Neural cell (in vitro differentiated cells): ENCODE data around the gene DENND4B. TPM values are rescaled to one million over a fixed set of nuclear protein-coding genes. Genes with fewer than 3 reads are reported as not detected.

Experiments used
- H2AFZ ChIP-seq: fragments of 200-600, 300-800 bp; sonication (generic), shearing (Covaris generic); 2 replicates; pipeline ENCODE4 v1.6.0; 2014; ENCODE audit warnings: low read depth, mild to moderate bottlenecking, antibody characterized with exemption, low read length, moderate library complexity
- H3F3A ChIP-seq: fragments of 200-600 bp; shearing (Covaris generic); 2 replicates; pipeline ENCODE4 v1.6.1; 2016; ENCODE audit warnings: mild to moderate bottlenecking, moderate library complexity, mixed read lengths, antibody characterized with exemption, low read length; ENCODE audit not compliant: insufficient read depth, poor library complexity, severe bottlenecking
- H3K27ac ChIP-seq: fragments of 200-600, 300-800 bp; sonication (generic), shearing (Covaris generic); 2 replicates; pipeline ENCODE4 v1.5.1; 2014; ENCODE audit warnings: mild to moderate bottlenecking, low read length, moderate library complexity
- H3K27me3 ChIP-seq: fragments of 300-800, 200-600 bp; sonication (generic), shearing (Covaris generic); 2 replicates; pipeline ENCODE4 v1.6.0; 2014; ENCODE audit warnings: mild to moderate bottlenecking, low read depth, low read length, moderate library complexity; ENCODE audit not compliant: insufficient read depth
- H3K36me3 ChIP-seq: fragments of 300-800, 200-600 bp; sonication (generic), shearing (Covaris generic); 2 replicates; pipeline ENCODE4 v1.5.1; 2014; ENCODE audit warnings: mild to moderate bottlenecking, antibody characterized with exemption, low read length, moderate library complexity; ENCODE audit not compliant: insufficient read depth
- H3K4me2 ChIP-seq: fragments of 300-800, 200-600 bp; sonication (generic), shearing (Covaris generic); 2 replicates; pipeline ENCODE4 v1.6.0; 2014; ENCODE audit warnings: mild to moderate bottlenecking, low read length
- H3K4me3 ChIP-seq: fragments of 300-800, 200-600 bp; sonication (generic), shearing (Covaris generic); 2 replicates; pipeline ENCODE4 v1.5.1; 2014; ENCODE audit warnings: mild to moderate bottlenecking, low read length, moderate library complexity
- H3K79me2 ChIP-seq: fragments of 200-600 bp; shearing (Covaris generic); replicated peaks from 2 replicates; pipeline ENCODE4 v1.6.0; 2014; ENCODE audit warnings: mild to moderate bottlenecking, low read length, moderate library complexity; ENCODE audit not compliant: insufficient read depth
- H3K9ac ChIP-seq: fragments of 300-800, 200-600 bp; sonication (generic), shearing (Covaris generic); 2 replicates; pipeline ENCODE4 v1.6.1; 2016; ENCODE audit warnings: mild to moderate bottlenecking, low read length, mixed read lengths
- H3K9me2 ChIP-seq: fragments of 200-600 bp; shearing (Covaris generic); 2 replicates; pipeline ENCODE4 v1.6.1; 2016; ENCODE audit warnings: mild to moderate bottlenecking, low read length, mixed read lengths; ENCODE audit not compliant: insufficient read depth
- H3K9me3 ChIP-seq: fragments of 200-600, 300-800 bp; sonication (generic), shearing (Covaris generic); 2 replicates; pipeline ENCODE4 v1.6.1; 2016; ENCODE audit warnings: mild to moderate bottlenecking, mixed run types, low read length, moderate library complexity, mixed read lengths
- H4K20me1 ChIP-seq: fragments of 200-600 bp; shearing (Covaris generic); 2 replicates; pipeline ENCODE4 v1.6.1; 2016; ENCODE audit warnings: mild to moderate bottlenecking, mixed run types; ENCODE audit not compliant: insufficient read depth
- CTCF ChIP-seq: fragments of 450-650 bp; IDR thresholded peaks from 2 replicates; pipeline ENCODE4 v1.5.1; 2014; ENCODE audit warnings: antibody characterized with exemption, mild to moderate bottlenecking, moderate library complexity; ENCODE audit not compliant: poor library complexity, severe bottlenecking
- EP300 ChIP-seq: fragments of 450-650 bp; conservative IDR thresholded peaks from 2 replicates; pipeline ENCODE4 v1.6.1; 2014; ENCODE audit warnings: antibody characterized with exemption, mild to moderate bottlenecking, moderate library complexity; ENCODE audit not compliant: poor library complexity, severe bottlenecking
- EZH2 ChIP-seq: fragments of 200-600, 300-800 bp; shearing (Covaris generic), sonication (generic); IDR thresholded peaks from 2 replicates; pipeline ENCODE4 v1.6.1; 2014; ENCODE audit warnings: antibody characterized with exemption, low read length, borderline replicate concordance, mild to moderate bottlenecking; ENCODE audit not compliant: insufficient read depth, poor library complexity, severe bottlenecking
- MXI1 ChIP-seq: fragments of 450-650 bp; conservative IDR thresholded peaks from 2 replicates; pipeline ENCODE4 v1.6.1; 2014; ENCODE audit warnings: antibody characterized with exemption, mild to moderate bottlenecking; ENCODE audit not compliant: poor library complexity, severe bottlenecking
- POLR2AphosphoS5 ChIP-seq: IDR thresholded peaks from 2 replicates; pipeline ENCODE4 v1.6.1; 2012
- RAD21 ChIP-seq: fragments of 450-650 bp; conservative IDR thresholded peaks from 2 replicates; pipeline ENCODE4 v1.6.1; 2014; ENCODE audit warnings: antibody characterized with exemption, mild to moderate bottlenecking, moderate library complexity
- REST ChIP-seq: IDR thresholded peaks from 2 replicates; pipeline ENCODE4 v1.6.1; 2012; ENCODE audit warnings: borderline replicate concordance
- SMC3 ChIP-seq: fragments of 450-650 bp; conservative IDR thresholded peaks from 2 replicates; pipeline ENCODE4 v1.6.1; 2014; ENCODE audit warnings: antibody characterized with exemption, mild to moderate bottlenecking, moderate library complexity; ENCODE audit not compliant: poor library complexity
- TAF1 ChIP-seq: IDR thresholded peaks from 2 replicates; pipeline ENCODE4 v1.6.1; 2012; ENCODE audit warnings: low read depth
- polyA plus RNA-seq: library from polyadenylated mRNA; depleted of rRNA; stranded (reverse); fragments of >200 nt; gene quantifications from 2 replicates; pipeline ENCODE4 v1.2.3, GENCODE V29; 2014

DENND4B gene
- polyA plus RNA-seq, 1 donor from 2014 or later: 25.3 TPM

- Histone ChIP-seq H3K9me3 (no peaks in the 10 kb centered on the region), H3K4me3 (no peak overlapping the region), H3K79me2 (peaks cover 15% of the 10 kb centered on the region), H3K27me3 (no peaks in the 10 kb centered on the region), H4K20me1 (no peaks in the 10 kb centered on the region), H3K36me3 (peaks cover 8% of the 10 kb centered on the region), H3K27ac (no peak overlapping the region), H3K9me2 (no peaks in the 10 kb centered on the region), H3K9ac (no peak overlapping the region), H3K4me2 (no peak overlapping the region), H2AFZ (no peak overlapping the region), H3F3A (no peaks in the 10 kb centered on the region)
- TF ChIP-seq REST (no peak), EP300 (no peak), SMC3 (no peak), TAF1 (no peak)
Measured at GRCh38 chr1:153995202-153995601, 48.7 kb upstream of the DENND4B start.

- H3F3A ChIP-seq: no peaks in the 10 kb centered on the region
- H4K20me1 ChIP-seq: no peaks in the 10 kb centered on the region
- H3K4me2 ChIP-seq: peak overlapping the region; percentile 99
- no peaks in the 10 kb centered on the region for H3K9me2 ChIP-seq
- no peak overlapping the region for H3K27ac ChIP-seq
- TF ChIP-seq EP300 (no peak), RAD21 (no peak), MXI1 (no peak), POLR2AphosphoS5 (no peak), CTCF (no peak), TAF1 (no peak), REST (no peak), SMC3 (no peak), EZH2 (no peak)
- no peaks in the 10 kb centered on the region for H3K9me3 ChIP-seq
- peaks cover 8% of the 10 kb centered on the region for H3K36me3 ChIP-seq
- H3K9ac ChIP-seq: peak overlapping the region; percentile 90
- peaks cover 15% of the 10 kb centered on the region for H3K79me2 ChIP-seq
- H3K27me3 ChIP-seq: no peaks in the 10 kb centered on the region
- H3K4me3 ChIP-seq: peak overlapping the region; percentile 71
- H2AFZ ChIP-seq: no peak overlapping the region
Measured at GRCh38 chr1:153991806-153992205, 45.3 kb upstream of the DENND4B start.
